ENCODE results near the gene FAM107B.
"Not testable (repeated sequence)": the region's sequence is repeated elsewhere in the genome, so short reads cannot be mapped to it uniquely, and the experiment has no call there.

The FAM107B gene

DNA sequence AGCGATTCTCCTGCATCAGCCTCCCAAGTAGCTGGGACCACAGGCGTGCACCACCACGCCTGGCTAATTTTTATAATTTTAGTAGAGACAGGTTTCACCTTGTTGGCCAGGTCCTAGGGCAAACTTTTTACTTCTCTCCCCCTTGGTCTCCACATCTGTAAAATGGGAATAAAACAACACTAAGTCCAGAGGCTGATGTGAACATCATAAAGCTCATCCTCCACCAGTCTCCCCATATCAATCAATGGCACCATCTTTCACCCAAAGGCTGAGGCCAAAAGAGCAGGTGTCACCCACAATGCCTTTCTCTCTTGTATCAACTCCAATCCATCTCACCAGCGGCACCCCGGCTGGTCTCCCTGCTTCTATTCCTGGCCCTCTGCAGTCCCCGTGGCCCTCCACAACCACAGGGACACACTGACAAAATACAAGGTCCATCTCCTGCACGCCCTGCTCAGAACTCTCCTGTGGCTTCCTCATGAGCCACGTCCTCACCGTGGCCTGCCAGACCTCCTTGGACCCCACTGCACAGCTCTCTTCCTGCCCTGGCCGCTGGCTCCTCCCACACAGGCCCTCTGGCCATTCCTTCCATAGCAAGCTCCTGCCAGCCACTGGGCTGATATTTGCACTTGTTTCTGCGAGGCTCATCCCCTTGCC lies 179.0 kb downstream of the FAM107B start:
- no peak for DNase-seq

DNA sequence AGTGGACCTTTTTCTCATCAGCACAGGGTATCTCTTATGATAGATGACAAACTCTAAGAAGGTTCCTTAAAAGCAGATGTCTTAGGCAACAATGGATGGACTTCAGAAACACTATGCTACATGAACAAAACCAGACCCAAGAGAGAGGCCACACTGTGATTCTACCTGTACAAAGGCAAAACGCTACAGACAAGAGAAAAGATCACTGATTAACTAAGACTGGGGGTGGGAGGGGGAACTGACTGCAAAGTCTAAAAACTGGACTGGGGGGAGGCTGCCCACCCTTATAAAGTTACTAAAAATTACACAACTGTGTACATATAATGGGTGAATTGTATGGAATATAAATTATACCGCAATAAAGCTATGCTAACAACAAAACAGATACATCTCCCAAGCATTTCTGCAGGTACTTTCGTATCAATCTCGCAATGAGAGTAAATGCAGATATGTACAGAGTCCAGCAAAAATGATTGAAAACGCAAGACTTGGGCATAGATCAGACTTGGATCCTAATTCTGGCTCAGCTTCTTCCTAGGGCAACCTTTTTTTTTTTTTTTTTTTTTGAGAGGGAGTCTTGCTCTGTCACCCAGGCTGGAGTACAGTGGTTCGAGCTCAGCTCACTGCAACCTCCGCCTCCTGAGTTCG lies 179.7 kb downstream of the FAM107B start:
- DNase-seq: no peak

DNA sequence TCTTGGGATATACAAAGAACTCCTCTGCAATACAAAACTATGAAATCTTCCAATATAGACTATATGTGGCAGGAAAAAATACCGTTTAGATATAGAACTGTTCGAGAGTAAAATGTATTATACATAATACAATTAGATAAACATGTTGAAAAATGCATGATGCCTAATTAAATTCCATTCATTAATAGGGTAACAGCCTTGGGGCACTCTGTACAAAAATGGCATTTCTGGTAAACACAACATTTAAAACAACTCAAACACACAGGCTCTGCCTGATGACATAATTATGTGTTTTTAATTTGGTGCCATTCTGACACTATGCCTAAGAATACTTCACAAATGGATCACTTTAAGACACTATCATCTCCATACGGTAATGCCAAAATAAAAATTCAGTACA lies 180.9 kb downstream of the FAM107B start:
- DNase-seq: no peak

DNA sequence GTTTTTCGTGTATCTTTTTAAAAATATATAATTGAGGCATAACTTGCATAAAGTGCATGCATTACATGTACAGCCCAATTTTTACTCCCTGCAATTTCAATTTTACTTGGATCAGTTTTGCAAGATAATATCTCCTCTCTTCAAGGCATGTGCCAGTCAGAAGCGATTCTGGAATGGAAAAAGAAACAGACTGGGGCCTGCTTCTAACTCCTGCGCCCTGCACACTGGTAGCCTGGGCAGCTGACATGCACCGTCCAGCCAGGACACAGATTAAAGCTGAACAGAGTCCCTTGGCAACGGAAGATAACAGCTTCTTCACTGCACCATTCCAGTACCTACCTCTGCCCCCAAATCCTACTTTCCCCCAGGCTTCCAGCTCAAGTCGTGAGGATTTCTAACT lies 182.1 kb downstream of the FAM107B start:
- no peak for DNase-seq

DNA sequence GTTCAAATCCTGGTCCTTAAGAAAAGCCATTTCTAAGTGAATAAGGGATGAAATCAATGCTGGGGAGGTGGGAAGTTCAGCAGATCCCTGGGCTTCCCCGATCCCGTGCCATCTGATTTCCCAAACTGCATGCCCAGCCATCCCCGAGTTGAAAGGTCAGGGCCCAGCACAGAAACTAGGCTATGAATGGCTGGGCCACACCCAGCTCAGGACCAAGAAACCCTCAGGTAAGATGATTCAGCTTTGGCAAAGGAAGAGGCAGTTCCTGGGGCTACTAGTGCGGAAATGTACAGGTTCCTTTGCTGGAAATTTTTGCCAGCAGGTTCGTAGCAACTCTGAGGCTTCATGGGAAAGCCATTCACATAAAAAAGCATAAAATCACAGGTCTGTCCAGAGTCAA lies 182.7 kb downstream of the FAM107B start:
- no peak for DNase-seq

DNA sequence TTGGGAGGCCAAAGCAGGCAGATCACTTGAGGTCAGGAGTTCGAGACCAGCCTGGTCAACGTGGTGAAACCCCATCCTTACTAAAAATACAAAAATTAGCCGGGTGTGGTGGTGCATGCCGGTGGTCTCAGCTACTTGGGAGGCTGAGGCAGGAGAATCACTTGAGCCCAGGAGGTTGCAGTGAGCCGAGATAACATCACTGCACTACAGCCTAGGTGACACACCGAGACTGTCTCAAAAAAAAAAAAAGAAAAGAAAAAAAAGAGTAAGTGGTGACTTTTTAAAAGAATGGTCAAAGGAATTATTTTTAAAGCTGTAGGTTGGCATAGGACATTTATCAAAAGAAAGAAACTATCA lies 185.8 kb downstream of the FAM107B start:
- DNase-seq: not testable (repeated sequence)

DNA sequence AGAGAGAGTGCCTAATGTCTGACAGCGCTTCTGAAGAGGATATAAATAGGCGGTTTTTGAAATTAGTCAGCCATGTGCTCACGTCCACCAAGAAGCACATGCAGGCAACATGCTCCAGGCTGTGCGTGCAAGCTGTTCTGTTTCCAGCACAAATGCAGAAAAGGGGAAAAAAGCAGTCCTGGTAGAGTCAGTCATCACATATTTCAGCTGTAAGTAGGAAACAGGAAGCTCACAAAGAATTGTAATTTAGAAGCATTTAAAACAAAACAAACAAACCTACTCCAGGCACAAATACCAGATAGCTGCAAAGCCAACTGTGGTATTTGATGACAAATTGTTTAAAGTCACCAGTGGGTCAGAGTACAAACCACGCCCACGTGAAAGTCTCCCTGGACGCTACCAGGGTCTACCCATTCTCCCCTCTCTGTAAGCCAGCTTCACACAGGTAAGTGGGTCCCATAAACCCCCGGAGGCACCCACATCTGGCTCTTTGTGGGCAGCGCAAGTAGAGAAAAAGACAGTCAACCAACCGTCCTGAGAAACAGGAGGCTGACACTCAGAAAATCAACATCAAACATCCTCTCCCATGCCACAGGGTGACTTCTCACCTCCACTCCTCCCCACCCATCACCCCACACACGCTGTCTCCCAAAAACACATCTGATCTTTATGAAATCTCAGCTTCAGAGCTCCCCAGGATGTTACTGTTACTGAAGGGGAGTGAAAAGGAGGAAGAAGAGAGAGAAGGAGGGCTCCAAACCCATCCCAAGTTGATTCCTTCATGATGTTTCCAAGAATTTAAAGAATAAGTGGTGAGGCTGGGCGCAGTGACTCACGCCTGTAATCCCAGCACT lies 186.4 kb downstream of the FAM107B start:
- no peak for DNase-seq

DNA sequence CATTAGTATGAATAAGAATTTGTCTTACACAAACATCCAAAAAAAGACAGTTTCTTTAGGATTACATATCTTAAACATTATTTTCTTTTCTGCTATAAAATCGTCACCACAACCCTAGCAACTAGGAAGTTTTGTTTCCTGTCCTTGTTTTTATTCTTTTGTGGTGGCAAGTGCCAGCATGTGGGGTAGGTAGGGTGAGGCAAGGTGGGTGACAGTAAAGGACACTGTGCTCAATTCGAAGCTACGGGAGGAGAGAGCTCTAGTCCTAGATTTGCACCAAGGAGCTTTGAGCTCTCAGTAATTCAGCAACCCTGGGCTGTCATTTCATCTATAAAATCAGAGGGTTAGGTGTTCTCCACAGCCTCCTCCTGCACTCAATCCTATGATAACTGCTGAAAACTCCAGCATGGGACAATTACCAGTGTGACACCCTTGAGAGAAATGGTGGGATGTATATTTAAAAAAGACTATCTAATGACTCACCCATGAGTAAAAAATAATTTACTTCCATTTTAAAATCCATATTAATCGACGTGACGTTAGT lies 187.1 kb downstream of the FAM107B start:
- no peak for DNase-seq

DNA sequence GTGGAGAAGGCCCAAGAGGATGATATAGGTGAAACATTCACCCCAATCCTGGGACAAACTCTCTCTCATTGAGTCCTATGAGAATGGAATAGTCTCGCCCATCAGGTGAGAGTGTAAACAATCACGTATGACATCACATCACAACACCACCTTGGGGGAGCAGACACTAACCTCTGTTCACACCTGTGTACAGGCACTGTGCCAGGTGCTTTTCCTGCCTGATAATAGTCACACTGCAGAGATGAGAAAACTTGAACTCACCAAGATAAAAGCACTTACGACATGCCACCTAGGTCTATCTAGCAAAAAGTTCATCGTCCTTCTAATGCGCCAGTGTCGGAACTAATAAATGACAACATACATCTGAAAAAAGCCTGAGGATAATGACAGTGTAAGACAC lies 187.8 kb downstream of the FAM107B start:
- no peak for DNase-seq

DNA sequence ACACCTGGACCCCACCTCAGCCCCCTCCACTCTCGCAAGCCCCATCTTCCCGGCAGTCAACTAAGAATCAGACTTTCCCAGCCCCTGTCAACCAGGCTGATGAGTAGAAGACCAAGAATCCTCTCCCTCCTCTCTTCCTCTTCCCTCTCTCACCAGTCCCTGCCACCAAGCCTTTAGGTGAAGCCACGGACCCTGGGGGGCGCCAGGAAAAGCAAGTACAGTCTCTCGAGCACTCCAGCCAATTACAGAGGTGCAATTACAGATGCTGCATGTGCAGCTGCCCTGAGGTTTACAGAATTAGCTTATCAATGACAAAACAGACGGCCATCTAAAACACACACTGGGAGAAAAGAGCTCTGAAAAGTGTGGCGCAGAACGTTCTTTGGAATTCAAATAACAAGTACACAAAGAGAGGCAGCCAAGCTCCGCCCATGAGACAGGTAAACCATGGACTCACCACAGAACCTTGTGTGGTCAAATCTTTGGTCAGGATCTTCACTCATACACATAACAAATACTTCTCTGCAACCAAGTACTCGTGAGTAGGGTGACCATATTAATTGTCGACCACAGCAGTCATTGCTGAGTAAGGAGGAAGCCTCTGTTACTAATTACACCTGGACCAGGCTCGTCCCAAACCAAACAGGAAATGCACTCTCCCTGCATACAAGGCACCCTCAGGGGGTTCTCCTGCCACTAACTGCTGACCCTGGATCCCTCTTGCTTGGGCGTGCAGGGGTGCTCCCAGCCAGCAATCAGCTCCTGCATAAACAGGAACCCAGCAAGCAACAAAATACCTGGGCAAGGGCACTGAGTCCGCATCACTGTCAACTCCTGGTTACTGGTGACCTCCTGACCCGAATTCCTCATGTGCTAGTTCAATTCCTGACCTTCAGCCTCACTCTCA lies 189.2 kb downstream of the FAM107B start:
- DNase-seq: no peak

DNA sequence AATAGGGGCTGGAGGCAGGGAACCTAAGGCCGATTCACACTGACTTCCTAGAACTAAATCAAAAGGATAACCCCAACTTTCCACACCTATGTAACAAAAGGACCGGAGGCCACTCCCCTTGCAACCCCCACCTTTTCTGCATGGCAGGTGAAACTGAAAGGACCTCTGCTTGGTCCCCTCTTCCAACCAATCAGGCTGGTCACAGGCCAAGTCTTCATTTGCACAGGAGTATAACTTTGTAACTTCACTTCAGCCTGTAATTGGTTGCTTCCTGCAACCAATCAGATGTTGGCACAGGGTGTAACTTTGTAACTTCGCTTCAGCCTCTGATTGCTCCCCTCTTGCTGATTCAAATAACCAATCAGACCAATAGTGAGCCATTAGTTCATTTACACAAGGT lies 190.0 kb downstream of the FAM107B start:
- DNase-seq: no peak

DNA sequence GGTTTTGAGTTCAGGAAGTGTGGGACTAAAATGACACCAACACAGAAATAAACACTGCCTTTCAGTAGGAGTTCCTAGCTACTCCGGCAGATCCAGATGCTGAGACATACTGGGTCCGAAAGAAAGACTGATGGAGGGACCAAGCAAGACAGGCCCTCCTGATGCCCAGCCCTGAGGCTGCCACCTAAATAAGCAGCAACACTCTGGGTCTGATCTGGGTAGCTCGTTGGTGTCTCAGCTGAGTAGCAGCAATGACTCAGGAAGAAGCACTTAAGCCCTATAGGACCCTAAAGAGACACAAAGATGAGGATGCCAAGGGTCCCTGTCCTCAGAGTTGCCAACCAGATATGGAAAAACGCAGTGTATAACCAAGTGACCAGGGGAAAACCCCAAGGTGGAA lies 190.7 kb downstream of the FAM107B start:
- no peak for DNase-seq

DNA sequence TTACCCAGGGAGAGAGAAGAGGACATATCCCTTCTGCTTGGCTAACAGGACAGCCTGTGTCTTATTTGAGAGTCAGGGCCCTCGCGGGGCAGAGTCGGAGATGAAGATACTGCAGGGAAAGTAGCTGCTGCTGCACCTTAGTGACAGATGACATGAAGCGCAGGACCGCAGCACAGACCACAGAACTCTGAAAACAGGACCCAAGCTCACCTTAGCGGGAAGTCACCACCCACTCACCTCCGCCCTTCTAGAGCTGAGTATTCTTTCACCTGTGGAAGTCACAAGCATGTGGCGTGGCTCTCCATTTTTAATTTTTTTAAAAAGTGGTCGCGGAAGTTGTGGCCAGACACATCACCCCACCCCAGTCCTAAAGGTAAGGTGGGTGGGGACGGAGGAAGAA lies 191.4 kb downstream of the FAM107B start:
- no peak for DNase-seq

DNA sequence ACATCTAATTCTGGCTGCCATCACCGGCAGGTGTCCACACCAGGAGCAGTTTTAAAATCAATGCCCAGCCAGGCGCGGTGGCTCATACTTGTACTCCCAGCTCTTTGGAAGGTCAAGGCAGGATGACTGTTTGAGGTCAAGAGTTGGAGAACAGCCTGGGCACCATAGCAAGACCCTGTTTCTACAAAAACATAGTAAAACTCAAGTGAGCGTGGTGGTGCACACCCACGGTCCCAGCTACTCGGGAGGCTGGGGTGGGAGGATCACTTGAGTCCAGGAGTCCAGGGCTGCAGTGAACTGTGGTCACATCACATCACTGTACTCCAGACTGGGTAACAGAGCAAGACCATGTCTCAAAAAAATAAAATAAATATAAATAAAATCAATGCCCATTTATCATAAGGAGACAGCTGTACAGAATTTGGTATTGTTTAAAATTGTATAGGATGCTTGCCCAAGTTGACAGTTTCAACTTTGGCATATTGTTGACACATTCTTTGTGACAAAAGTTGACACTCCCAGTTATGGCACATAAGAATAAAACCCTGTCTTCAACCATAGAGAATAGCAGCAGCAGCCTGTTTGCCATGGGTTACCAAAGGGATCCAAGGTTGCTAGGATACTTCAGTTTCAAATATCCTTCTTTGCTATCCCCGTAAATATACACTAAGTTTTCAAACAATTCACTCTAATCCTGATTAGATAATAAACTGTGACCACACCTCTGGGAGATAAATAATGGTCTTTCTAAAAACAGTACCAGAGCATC lies 193.0 kb downstream of the FAM107B start:
- DNase-seq: no peak

DNA sequence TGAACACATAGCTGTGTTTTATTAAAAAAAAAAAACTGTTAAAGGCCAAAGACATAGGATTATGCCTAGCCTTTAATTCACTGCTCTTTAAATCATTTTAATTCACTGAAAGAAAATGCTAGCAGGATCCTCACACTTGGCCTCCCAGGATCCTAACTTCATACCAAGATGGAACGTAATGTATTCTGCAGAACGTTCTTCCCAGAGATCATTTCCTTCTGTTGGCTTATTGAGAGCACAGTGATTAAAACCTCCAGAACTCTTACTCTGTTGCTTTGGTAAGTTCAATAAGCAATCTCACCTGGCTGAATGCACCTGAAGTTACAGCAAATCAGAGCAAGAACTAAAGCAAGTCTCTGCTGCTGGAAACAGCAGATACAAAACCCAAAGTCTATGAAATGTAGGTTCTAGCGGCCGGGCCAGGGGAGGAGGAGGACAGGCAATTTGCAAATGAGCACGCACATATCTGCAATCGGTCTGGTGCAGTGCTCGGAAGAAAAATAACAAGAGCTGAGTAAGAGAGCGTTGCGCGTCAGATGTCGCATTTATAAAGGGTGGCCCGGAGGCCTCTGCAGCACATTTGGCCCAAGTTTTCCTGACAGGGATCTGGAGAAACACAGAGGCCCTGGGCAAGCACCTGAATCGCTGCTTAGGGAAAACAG lies 193.9 kb downstream of the FAM107B start:
- no peak for DNase-seq

DNA sequence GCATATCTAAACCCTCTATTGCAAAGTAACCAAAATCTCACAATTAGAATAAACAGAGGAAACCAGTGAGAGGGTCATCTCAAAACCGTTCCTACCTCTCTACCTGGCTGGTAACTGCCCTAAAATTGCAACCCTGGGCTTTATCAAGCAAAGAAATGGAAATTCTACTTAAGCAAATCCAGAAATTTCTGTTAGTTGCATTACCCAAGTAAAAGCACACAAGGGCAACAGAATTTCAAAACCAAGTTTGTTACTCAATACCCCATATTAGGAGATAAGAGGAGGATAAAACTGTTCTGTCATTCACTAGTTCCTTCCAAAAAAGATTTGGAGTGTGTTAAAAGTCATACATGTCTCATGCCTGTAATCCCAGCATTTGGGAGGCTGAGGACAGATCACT lies 195.3 kb downstream of the FAM107B start:
- DNase-seq: no peak

DNA sequence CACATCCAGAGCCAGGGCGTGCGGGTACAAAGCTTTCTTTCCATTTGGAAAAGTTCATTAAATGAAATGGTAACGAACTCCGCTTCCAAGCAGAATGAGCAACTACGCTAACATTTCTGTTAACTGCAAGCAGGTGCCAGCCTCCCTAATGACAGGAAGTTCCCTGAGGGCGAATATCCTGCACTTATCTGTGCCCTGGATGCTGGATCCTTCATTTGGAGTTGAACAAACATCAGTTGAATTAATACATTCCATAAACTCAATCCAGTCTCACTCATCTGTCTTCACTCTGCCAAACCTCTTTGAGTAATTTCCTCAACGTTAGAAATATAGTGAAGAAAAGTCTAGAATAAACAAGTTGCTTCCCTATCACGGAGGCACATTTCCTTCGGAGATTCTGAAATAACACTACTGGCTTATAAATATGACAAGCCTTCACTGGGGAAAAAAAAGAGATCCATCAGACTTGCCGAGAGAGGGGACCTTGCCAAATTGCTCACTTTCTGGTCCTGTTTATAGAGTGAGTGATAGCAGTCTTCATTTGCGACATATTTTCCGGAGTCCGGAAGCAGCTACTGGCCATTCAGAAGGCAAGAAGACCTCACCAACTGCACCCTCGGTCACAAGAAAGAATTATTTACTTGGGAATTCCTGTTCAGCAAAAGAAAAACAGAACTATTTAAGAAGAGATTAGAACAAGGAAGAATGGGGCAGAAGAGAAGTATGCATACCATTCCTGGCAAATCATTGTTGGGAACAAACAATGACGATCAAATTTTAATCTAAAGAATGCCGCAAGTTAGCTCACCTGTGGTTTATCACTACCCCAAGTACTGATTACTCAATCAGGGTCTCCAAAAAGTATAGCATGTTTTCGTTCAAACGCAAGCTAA lies 196.4 kb downstream of the FAM107B start:
- no peak for DNase-seq

DNA sequence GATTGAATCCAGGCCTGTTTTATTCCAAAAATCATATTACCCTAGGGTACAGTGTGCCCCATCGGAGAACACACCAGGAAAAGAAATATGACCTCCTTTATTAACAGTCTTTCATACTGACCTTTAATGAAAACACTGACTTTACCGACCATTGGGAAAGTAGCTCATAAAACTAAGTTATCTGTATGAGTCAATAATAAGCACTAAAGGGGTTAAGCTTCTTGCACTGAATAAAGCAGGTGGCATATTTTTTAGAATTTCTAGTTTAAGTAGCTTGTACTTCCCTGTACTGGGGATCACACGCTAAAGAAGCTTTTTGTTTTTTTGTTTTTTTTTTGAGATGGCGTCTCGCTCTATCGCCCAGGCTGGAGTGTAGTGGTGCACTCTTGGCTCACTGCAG lies 199.8 kb downstream of the FAM107B start:
- no peak for DNase-seq

DNA sequence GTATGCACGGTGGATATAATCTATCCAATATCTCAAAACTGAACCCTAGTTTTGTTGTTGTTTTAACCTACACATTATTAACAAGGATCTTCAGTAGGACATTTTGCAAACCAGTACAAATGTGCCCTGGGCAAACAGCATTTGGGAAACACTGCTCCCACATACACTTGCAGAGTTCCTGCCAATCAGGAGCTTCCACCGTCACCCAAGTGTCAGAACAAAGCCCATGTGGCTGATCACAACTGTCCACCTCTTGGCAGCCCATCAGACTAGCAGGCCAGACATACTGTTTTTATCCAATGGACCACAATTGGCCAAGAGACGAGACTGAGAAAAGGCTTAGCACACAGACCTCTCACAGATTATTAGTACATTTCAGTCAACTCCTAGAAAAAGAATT lies 200.4 kb downstream of the FAM107B start:
- no peak for DNase-seq

DNA sequence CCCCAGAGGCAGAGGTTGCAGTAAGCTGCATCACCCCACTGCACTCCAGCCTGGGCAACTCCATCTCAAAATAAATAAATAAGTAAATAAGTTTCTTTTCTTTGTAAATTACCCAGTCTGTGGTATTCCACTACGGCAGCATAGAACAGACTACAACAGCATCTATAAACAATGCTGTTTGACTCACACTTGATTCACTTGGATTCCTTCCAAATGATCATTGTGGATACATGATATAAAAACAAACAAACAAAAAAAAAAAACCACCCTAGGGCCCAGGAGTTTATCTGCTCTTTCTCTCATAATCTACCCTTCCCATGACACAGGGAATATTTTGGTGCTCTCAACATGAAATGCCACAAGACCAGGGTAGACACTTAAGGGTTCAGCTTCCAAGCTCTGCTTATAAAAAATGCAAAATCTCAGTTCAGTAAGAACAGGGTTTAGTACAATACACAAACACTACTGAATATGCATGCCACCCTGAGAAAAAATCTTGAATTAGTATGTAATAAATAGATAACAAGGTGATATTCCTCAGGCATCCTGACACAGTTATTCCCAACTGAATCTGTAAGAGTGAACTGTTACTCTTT lies 200.9 kb downstream of the FAM107B start:
- no peak for DNase-seq
